ENCODE measurements around the gene FERMT1.
"Not testable (repeated sequence)": the region's sequence is repeated elsewhere in the genome, so short reads cannot be mapped to it uniquely, and the experiment has no call there.

The FERMT1 gene

GRCh38 chr20:6044115-6044514 lies 78.7 kb downstream of the FERMT1 start:
- no peak for FAIRE-seq
- no peak for DNase-seq (ENCODE audit: insufficient read length, low spot score)

GRCh38 chr20:6041808-6042265 lies 81.0 kb downstream of the FERMT1 start:
- DNase-seq (ENCODE audit: insufficient read length, low spot score): no peak
- no peak for FAIRE-seq

GRCh38 chr20:6040958-6041807 lies 81.6 kb downstream of the FERMT1 start:
- DNase-seq (ENCODE audit: insufficient read length, low spot score): no peak
- no peak for FAIRE-seq

- DNase-seq (ENCODE audit: insufficient read length, low spot score) (no peak), FAIRE-seq (no peak)
These were observed 82.3 kb downstream of the FERMT1 start for GRCh38 chr20:6040540-6040939.

GRCh38 chr20:6039766-6040165 lies 83.1 kb downstream of the FERMT1 start:
- no peak for DNase-seq (ENCODE audit: insufficient read length, low spot score)
- no peak for FAIRE-seq

GRCh38 chr20:6038256-6038655 lies 84.6 kb downstream of the FERMT1 start:
- DNase-seq (ENCODE audit: insufficient read length, low spot score) (no peak), FAIRE-seq (no peak)

- DNase-seq (ENCODE audit: insufficient read length, low spot score) (no peak), FAIRE-seq (no peak)
These were observed 85.7 kb downstream of the FERMT1 start for GRCh38 chr20:6037082-6037481.

- DNase-seq (ENCODE audit: insufficient read length, low spot score): no peak
- FAIRE-seq: no peak
These were observed 86.6 kb downstream of the FERMT1 start for GRCh38 chr20:6036213-6036612.

- FAIRE-seq (no peak), DNase-seq (ENCODE audit: insufficient read length, low spot score) (no peak)
These were observed 88.5 kb downstream of the FERMT1 start for GRCh38 chr20:6034134-6034969.

- not testable (repeated sequence) for FAIRE-seq; DNase-seq (ENCODE audit: insufficient read length, low spot score)
These were observed 89.9 kb downstream of the FERMT1 start for GRCh38 chr20:6032907-6033306.

GRCh38 chr20:6030453-6031080 lies 92.3 kb downstream of the FERMT1 start:
- FAIRE-seq: no peak
- no peak for DNase-seq (ENCODE audit: insufficient read length, low spot score)

GRCh38 chr20:6029538-6029937 lies 93.3 kb downstream of the FERMT1 start:
- DNase-seq (ENCODE audit: insufficient read length, low spot score) (no peak), FAIRE-seq (no peak)

- FAIRE-seq (no peak), DNase-seq (ENCODE audit: insufficient read length, low spot score) (no peak)
These were observed 94.0 kb downstream of the FERMT1 start for GRCh38 chr20:6028818-6029217.

- DNase-seq (ENCODE audit: insufficient read length, low spot score) (no peak), FAIRE-seq (no peak)
These were observed 96.8 kb downstream of the FERMT1 start for GRCh38 chr20:6026051-6026450.

Measured in HTR-8/SVneo (cell line).